ENCODE measurements around the gene DUSP16. TPM values are rescaled to one million over a fixed set of nuclear protein-coding genes. Genes with fewer than 3 reads are reported as not detected.

Gene DUSP16
- total RNA-seq, 1 experiment from 2014 or later = 51.9 TPM

DNA sequence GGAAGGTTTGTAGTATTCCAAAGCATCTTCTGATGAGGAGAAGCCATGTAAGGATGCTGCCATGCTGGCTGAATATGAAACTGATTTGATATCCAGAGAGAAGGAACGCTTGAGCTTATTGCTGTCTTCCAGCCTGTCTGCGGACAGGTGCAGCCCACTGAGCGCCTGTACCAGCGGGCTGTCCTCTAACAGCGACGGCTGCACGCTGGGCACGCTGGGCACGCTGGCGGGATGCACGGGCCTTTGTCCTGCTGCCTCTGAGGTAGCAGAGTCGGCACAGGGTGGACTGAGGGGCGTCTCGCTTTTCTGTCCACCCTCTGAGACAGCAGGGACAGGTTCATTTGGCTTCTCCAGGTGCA lies 85.2 kb downstream of the DUSP16 start:
- Mint-ChIP-seq H3K4me1 (peaks cover 19% of the 10 kb centered on the region), H3K27me3 (ENCODE audit: low read depth) (no peaks in the 10 kb centered on the region), H3K36me3 (peaks cover 41% of the 10 kb centered on the region), H3K27ac (no peak overlapping the region), H3K4me3 (no peak overlapping the region), H3K9me3 (no peaks in the 10 kb centered on the region)
- ATAC-seq (no peak), DNase-seq (ENCODE audit: low spot score) (no peak)
- no peak for TF ChIP-seq GRHL2 (CRISPR knock-in tag; IDR thresholded peaks at IDR 0.05; ENCODE audit: insufficient replicate concordance, severe bottlenecking)
- no peak for TF ChIP-seq FOXK1 (CRISPR knock-in tag; IDR thresholded peaks at IDR 0.05)
- TF ChIP-seq, protein P1, sequence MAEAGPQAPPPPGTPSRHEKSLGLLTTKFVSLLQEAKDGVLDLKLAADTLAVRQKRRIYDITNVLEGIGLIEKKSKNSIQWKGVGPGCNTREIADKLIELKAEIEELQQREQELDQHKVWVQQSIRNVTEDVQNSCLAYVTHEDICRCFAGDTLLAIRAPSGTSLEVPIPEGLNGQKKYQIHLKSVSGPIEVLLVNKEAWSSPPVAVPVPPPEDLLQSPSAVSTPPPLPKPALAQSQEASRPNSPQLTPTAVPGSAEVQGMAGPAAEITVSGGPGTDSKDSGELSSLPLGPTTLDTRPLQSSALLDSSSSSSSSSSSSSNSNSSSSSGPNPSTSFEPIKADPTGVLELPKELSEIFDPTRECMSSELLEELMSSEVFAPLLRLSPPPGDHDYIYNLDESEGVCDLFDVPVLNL (CRISPR knock-in tag; IDR thresholded peaks at IDR 0.05; ENCODE audit: borderline replicate concordance, low read depth) = no peak
- POLR2A ChIA-PET = no interaction called here
- CTCF ChIA-PET = interaction anchor here (0.8 to 1.1 kb wide), 2 partner anchors 17 to 128 kb away, joined by 3 read pairs; partner anchors contain the start of gene MANSC1

DNA sequence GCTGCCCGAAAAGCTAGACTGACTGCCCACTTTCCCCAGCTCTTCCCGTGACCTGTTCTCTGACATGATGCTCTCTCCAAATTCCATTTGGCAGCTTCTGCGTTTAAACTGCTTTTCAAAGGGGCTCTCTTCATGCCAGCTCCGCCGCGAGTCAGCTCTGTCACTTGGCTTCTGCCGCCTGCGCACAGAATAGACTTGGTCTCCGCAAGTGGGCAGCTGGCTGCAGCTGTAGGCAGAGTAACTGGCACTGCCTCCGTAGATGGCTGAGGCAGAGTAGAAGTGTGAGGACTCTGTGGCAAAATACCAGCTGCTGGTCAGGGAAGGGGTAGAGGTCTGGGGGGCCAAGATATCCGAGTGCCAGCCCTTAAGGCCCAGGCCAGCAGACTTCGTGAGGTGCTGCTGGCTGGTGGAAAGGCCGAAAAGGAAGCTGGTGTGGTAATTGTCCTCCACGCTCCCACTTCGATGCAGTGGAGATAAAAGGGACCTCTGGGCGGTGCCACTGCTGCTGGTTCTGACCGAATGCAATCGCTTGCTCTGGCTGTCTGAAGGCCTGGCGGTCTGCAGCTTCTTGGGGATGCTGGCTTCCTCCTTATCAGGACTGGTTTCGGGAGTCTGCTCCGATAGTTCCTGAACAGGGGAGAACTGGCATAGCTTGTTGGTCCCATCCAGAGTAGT lies 85.7 kb downstream of the DUSP16 start:
- CTCF ChIA-PET = interaction anchor here (0.8 to 1.1 kb wide), 2 partner anchors 18 to 127 kb away, joined by 3 read pairs; partner anchors contain the start of gene MANSC1

DNA sequence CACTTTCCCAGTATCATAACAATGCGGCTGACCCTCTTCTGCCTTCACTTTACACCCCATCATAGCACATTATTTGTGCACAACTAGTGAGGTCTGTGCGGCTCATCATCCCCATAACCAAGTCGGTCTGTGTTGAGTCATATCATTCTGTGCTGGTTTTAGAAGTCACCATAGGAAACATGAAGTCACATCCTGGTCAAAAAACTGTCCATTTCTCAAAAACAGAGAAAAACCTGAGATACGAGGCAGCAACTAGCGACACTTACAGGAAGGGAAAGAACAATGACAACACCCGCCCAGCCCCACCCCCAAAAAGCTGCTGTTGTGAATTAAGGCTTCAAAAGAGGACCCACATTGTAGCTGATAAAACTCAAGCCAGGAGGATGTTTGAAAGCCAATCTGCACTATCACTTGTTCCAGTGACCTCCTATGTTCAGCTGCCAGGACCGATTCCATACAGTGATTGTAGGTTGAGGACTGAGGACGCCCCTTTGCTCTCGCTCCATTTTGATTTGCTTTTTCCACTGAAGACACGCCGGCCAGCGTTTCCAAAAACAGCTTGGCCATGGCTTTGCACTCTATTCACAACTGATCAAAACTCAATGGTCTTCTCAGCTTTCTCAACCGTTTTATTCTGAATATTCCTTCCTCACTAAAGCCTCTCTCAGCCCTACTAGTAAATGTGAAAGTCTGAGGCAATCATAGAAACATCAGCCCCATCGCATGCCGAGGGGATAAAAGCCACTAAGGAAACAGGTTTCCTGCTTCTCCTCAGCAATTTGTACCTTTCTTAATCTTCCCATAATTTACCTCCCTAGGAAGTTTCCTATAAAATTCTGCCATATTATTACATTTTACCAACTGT lies 87.5 kb downstream of the DUSP16 start:
- ChIA-PET POLR2A (no interaction called here), CTCF (interaction anchor here (0.6 to 2.1 kb wide), 2 partner anchors 28 to 180 kb away, joined by 3 to 6 read pairs; no protein-coding TSS in a partner anchor)
- Mint-ChIP-seq H3K4me1 (peaks cover 19% of the 10 kb centered on the region), H3K27ac (peak overlapping the region; percentile 75), H3K27me3 (ENCODE audit: low read depth) (no peaks in the 10 kb centered on the region; the same call in none of the 2 replicates), H3K9me3 (peaks cover 16% of the 10 kb centered on the region), H3K36me3 (peaks cover 59% of the 10 kb centered on the region), H3K4me3 (no peak overlapping the region)
- DNase-seq (ENCODE audit: low spot score) = no peak
- ATAC-seq = no peak
- no peak for TF ChIP-seq MXD4 (CRISPR knock-in tag; IDR thresholded peaks at IDR 0.05; ENCODE audit: borderline replicate concordance)
- TF ChIP-seq, protein P2, sequence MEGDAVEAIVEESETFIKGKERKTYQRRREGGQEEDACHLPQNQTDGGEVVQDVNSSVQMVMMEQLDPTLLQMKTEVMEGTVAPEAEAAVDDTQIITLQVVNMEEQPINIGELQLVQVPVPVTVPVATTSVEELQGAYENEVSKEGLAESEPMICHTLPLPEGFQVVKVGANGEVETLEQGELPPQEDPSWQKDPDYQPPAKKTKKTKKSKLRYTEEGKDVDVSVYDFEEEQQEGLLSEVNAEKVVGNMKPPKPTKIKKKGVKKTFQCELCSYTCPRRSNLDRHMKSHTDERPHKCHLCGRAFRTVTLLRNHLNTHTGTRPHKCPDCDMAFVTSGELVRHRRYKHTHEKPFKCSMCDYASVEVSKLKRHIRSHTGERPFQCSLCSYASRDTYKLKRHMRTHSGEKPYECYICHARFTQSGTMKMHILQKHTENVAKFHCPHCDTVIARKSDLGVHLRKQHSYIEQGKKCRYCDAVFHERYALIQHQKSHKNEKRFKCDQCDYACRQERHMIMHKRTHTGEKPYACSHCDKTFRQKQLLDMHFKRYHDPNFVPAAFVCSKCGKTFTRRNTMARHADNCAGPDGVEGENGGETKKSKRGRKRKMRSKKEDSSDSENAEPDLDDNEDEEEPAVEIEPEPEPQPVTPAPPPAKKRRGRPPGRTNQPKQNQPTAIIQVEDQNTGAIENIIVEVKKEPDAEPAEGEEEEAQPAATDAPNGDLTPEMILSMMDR (IDR thresholded peaks at IDR 0.05) = no peak
- no peak for TF ChIP-seq ZNF671 (CRISPR knock-in tag; IDR thresholded peaks at IDR 0.05)
- TF ChIP-seq, protein P3, sequence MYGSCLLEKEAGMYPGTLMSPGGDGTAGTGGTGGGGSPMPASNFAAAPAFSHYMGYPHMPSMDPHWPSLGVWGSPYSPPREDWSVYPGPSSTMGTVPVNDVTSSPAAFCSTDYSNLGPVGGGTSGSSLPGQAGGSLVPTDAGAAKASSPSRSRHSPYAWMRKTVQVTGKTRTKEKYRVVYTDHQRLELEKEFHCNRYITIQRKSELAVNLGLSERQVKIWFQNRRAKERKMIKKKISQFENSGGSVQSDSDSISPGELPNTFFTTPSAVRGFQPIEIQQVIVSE (CRISPR knock-in tag; IDR thresholded peaks at IDR 0.05; ENCODE audit: borderline replicate concordance) = no peak
- TF ChIP-seq NR1H2 (CRISPR knock-in tag; IDR thresholded peaks at IDR 0.05) = no peak
- no peak for TF ChIP-seq EMX1 (CRISPR knock-in tag; IDR thresholded peaks at IDR 0.05)
- TF ChIP-seq, protein P4, sequence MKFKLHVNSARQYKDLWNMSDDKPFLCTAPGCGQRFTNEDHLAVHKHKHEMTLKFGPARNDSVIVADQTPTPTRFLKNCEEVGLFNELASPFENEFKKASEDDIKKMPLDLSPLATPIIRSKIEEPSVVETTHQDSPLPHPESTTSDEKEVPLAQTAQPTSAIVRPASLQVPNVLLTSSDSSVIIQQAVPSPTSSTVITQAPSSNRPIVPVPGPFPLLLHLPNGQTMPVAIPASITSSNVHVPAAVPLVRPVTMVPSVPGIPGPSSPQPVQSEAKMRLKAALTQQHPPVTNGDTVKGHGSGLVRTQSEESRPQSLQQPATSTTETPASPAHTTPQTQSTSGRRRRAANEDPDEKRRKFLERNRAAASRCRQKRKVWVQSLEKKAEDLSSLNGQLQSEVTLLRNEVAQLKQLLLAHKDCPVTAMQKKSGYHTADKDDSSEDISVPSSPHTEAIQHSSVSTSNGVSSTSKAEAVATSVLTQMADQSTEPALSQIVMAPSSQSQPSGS (CRISPR knock-in tag; IDR thresholded peaks at IDR 0.05; ENCODE audit: borderline replicate concordance, low read depth) = no peak
- no peak for TF ChIP-seq ELF4 (CRISPR knock-in tag; IDR thresholded peaks at IDR 0.05; ENCODE audit: low read depth)
- TF ChIP-seq GRHL2 (CRISPR knock-in tag; IDR thresholded peaks at IDR 0.05; ENCODE audit: insufficient replicate concordance, severe bottlenecking) = no peak
- TF ChIP-seq MYBL2 (CRISPR knock-in tag; IDR thresholded peaks at IDR 0.05) = no peak
- TF ChIP-seq, protein P5, sequence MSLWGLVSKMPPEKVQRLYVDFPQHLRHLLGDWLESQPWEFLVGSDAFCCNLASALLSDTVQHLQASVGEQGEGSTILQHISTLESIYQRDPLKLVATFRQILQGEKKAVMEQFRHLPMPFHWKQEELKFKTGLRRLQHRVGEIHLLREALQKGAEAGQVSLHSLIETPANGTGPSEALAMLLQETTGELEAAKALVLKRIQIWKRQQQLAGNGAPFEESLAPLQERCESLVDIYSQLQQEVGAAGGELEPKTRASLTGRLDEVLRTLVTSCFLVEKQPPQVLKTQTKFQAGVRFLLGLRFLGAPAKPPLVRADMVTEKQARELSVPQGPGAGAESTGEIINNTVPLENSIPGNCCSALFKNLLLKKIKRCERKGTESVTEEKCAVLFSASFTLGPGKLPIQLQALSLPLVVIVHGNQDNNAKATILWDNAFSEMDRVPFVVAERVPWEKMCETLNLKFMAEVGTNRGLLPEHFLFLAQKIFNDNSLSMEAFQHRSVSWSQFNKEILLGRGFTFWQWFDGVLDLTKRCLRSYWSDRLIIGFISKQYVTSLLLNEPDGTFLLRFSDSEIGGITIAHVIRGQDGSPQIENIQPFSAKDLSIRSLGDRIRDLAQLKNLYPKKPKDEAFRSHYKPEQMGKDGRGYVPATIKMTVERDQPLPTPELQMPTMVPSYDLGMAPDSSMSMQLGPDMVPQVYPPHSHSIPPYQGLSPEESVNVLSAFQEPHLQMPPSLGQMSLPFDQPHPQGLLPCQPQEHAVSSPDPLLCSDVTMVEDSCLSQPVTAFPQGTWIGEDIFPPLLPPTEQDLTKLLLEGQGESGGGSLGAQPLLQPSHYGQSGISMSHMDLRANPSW (CRISPR knock-in tag; conservative IDR thresholded peaks at IDR 0.05; ENCODE audit: low read depth) = no peak

More for the DNA sequence above, 85.7 kb downstream of the DUSP16 start:
- ATAC-seq (no peak), DNase-seq (ENCODE audit: low spot score) (no peak)
- no peaks in the 10 kb centered on the region for H3K9me3 Mint-ChIP-seq
- POLR2A ChIA-PET = no interaction called here
- H3K36me3 Mint-ChIP-seq = peaks cover 41% of the 10 kb centered on the region
- H3K4me1 Mint-ChIP-seq = peaks cover 19% of the 10 kb centered on the region
- H3K27me3 Mint-ChIP-seq (ENCODE audit: low read depth) = no peaks in the 10 kb centered on the region
- H3K27ac Mint-ChIP-seq = no peak overlapping the region
- H3K4me3 Mint-ChIP-seq = no peak overlapping the region
- TF ChIP-seq, protein P6, sequence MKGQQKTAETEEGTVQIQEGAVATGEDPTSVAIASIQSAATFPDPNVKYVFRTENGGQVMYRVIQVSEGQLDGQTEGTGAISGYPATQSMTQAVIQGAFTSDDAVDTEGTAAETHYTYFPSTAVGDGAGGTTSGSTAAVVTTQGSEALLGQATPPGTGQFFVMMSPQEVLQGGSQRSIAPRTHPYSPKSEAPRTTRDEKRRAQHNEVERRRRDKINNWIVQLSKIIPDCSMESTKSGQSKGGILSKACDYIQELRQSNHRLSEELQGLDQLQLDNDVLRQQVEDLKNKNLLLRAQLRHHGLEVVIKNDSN (CRISPR knock-in tag; IDR thresholded peaks at IDR 0.05) = no peak
- TF ChIP-seq, protein P7, sequence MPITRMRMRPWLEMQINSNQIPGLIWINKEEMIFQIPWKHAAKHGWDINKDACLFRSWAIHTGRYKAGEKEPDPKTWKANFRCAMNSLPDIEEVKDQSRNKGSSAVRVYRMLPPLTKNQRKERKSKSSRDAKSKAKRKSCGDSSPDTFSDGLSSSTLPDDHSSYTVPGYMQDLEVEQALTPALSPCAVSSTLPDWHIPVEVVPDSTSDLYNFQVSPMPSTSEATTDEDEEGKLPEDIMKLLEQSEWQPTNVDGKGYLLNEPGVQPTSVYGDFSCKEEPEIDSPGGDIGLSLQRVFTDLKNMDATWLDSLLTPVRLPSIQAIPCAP (CRISPR knock-in tag; IDR thresholded peaks at IDR 0.05) = no peak
- TF ChIP-seq, protein P8, sequence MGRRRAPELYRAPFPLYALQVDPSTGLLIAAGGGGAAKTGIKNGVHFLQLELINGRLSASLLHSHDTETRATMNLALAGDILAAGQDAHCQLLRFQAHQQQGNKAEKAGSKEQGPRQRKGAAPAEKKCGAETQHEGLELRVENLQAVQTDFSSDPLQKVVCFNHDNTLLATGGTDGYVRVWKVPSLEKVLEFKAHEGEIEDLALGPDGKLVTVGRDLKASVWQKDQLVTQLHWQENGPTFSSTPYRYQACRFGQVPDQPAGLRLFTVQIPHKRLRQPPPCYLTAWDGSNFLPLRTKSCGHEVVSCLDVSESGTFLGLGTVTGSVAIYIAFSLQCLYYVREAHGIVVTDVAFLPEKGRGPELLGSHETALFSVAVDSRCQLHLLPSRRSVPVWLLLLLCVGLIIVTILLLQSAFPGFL (CRISPR knock-in tag; IDR thresholded peaks at IDR 0.05; ENCODE audit: borderline replicate concordance) = no peak
- TF ChIP-seq SOX15 (CRISPR knock-in tag; IDR thresholded peaks at IDR 0.05) = no peak
- TF ChIP-seq NFE2L1 (CRISPR knock-in tag; IDR thresholded peaks at IDR 0.05) = no peak
- no peak for TF ChIP-seq FOXK1 (CRISPR knock-in tag; IDR thresholded peaks at IDR 0.05)

Data from WTC11 (cell line).